Measurements from ENCODE around the gene CPLANE1. TPM values are rescaled to one million over a fixed set of nuclear protein-coding genes. Genes with fewer than 3 reads are reported as not detected.

Gene CPLANE1
- total RNA-seq, 2 experiments from 2014 or later, result 6.2 to 7.4 TPM

Other genes with a start within 250 kb of the CPLANE1 start
- 100 to 1,000 TPM in 1 of 2 experiments, 10 to 100 TPM in 1; 94.9 to 113 TPM for gene NUP155, start 121.7 kb upstream of the CPLANE1 start, total RNA-seq
- 10 to 100 TPM; 33.6 to 38.3 TPM for gene WDR70, start 129.9 kb upstream of the CPLANE1 start, total RNA-seq